ENCODE measurements around the gene PPP2R5C.

DNA sequence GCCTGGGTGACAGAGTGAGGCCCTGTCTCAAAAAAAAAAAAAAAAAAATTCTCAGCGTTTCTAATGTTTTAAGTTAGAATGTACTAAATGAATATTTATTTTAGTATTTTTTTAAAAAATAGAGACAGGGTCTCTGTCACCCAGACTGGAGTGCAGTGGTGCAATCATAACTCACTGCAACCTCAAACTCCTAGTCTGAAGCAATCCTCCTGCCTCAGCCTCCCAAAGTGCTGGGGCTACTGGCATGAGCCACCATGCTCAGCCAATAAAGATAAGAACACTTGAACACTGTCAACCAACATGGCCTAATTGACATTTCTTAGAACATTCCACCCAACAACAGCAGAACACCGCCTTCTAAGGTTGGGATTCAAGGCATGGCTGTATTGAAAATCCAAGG lies 197.8 kb downstream of the PPP2R5C start:
- no peak for TF ChIP-seq POLR2AphosphoS5 (IDR thresholded peaks at IDR 0.05)
- no peak for TF ChIP-seq POLR2A (IDR thresholded peaks at IDR 0.05)
- TF ChIP-seq CTCF (IDR thresholded peaks at IDR 0.05) = no peak
- no peak for TF ChIP-seq EP300 (IDR thresholded peaks at IDR 0.05)

Data from upper lobe of left lung (tissue), 4 donors.